Activated naive CD8-positive, alpha-beta T cell treated with anti-CD3 and anti-CD28 coated beads, Interleukin-2, amount 10 ng/mL, durations not matched to agents 7 days and 5 days (primary cell): ENCODE measurements around the gene HSPA12A. TPM values are rescaled to one million over a fixed set of nuclear protein-coding genes. Genes with fewer than 3 reads are reported as not detected.

Experiments used
- ATAC-seq: fragments of 150-1000 bp; cut with Tn5 transposase; one replicate; pipeline ENCODE4 v1.10.0; 2021; ENCODE audit warnings: low read depth, moderate library complexity
- POLR2A ChIA-PET: fragments of 350-600 bp; sonication (Branson Sonifier 250); formaldehyde crosslinking; loops from one replicate; lab custom pipeline; 2021; ENCODE audit warnings: antibody characterized with exemption; lab: Charles Lee
- DNase-seq: peaks from one replicate; pipeline ENCODE4 v3.0.0; 2021
- H3K27ac Mint-ChIP-seq: one replicate; pipeline ENCODE4 v1.8.0; 2022; ENCODE audit warnings: mild to moderate bottlenecking, mixed read lengths
- H3K27me3 Mint-ChIP-seq: one replicate; pipeline ENCODE4 v1.8.0; 2022; ENCODE audit warnings: mild to moderate bottlenecking, moderate library complexity, mixed read lengths
- H3K36me3 Mint-ChIP-seq: one replicate; pipeline ENCODE4 v1.8.0; 2021; ENCODE audit warnings: mild to moderate bottlenecking, mixed read lengths
- H3K4me1 Mint-ChIP-seq: one replicate; pipeline ENCODE4 v1.8.0; 2021; ENCODE audit warnings: mixed read lengths
- H3K4me3 Mint-ChIP-seq: one replicate; pipeline ENCODE4 v1.8.0; 2022; ENCODE audit warnings: mild to moderate bottlenecking, moderate library complexity, mixed read lengths
- H3K9me3 Mint-ChIP-seq: one replicate; pipeline ENCODE4 v1.8.0; 2021; ENCODE audit warnings: mixed read lengths
- total RNA-seq, 2 experiments: library from RNA; stranded (reverse); gene quantifications; one replicate each; pipeline ENCODE4 v1.2.3, GENCODE V29; 2021

HSPA12A gene
- total RNA-seq, 2 experiments from 2014 or later: 0.06 to 0.09 TPM

DNA sequence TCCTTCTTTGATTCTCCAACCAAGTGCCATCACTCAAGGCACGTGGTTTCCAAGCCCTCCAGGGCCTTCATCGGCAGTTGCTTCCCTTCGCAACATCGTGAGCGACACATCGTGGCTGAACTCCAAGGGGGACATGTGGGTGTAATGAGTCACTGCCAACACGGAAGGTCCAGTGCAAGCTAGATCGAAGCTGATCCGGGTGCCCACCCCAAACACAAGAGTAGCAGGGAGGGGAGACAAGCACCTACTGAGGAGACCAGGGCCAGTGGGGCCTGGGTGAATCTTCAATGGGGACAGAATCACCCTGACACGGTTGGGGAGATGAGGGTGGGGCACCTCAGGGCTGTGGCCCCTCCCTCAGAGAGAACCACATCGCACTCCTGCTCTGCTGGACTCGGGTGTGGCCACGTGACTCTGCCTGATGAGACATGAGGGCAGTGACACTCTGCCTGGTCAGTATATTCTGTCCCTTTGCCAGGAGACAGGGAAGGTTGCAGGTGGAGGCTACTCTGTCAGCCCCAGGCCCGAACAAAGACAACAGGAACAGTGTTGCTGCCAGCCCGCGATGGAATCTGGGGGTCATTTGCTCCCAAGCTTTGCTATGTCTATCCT, 36.8 kb upstream of the HSPA12A start:
- no peaks in the 10 kb centered on the region for H3K27me3 Mint-ChIP-seq
- no peak overlapping the region for H3K4me3 Mint-ChIP-seq
- no peak overlapping the region for H3K27ac Mint-ChIP-seq
- H3K36me3 Mint-ChIP-seq: no peaks in the 10 kb centered on the region
- ATAC-seq (no peak), DNase-seq (no peak)
- H3K4me1 Mint-ChIP-seq: no peaks in the 10 kb centered on the region
- H3K9me3 Mint-ChIP-seq: no peaks in the 10 kb centered on the region
- POLR2A ChIA-PET: no interaction called here

DNA sequence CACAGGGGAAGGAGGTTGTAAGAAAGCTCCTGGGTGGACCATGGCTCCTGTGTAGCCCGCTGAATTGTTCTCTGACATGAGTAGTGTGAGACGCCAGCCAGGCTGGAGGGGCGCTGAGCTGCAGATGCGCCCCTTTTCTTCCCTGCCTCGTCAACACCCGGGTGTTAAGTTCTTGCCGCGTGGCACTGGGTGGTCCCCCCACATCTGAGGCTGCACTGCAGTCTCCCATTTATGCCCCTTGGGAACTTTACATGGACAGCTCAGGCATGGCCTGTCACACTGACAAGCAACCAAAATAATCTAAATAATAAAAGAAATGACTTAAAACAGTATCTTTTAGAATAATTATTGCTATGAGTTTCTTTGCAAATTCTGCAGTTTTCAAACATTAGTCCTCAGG, 34.6 kb upstream of the HSPA12A start:
- Mint-ChIP-seq H3K27me3 (no peaks in the 10 kb centered on the region), H3K36me3 (no peaks in the 10 kb centered on the region), H3K9me3 (no peaks in the 10 kb centered on the region), H3K27ac (no peak overlapping the region), H3K4me1 (no peaks in the 10 kb centered on the region), H3K4me3 (no peak overlapping the region)
- DNase-seq (no peak), ATAC-seq (no peak)
- POLR2A ChIA-PET: no interaction called here

DNA sequence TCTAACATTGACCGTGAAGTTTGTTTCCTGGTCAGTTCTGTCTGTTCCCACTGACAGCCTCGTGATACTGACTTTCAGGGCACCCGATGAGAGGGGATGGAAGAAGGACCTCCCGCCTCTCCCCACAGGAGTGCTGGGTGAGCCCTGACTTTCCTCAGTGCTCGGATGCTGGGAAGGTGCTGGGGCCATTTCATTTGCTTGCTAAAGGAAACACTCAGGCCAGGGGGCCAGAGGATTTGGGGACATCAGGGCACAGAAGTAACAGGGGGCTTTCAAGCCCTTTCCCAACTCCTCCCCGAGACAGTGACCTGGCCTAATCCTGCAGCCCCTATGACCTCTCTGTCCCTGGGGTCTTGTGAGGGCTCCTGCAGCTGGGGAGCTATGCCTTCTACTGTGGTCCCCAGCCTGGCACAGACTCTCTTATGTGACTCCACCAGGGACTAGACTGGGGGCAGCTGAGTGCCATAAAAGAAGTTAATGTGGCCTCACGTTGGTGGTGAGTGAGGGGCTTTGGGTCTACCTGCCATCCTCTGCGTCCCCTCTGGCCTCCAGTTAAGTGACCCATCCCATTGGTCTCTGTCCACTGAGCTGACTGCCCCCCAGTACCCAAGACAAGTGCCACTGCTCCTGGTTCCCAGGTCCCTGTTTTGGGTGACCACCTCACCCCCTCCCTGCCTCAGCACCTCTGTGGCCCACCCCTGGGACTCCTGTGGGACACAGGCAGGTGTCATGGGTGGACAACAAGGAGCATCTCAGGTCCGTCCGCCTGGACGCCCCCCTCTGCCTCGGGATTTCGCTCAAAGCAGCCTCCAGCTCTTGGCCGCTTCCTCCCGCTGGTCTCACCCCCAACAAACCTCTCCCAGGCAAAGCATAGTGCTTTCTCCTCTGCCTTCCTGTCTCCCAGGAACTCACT, 33.4 kb upstream of the HSPA12A start:
- POLR2A ChIA-PET: no interaction called here
- H3K4me3 Mint-ChIP-seq: no peak overlapping the region
- no peak overlapping the region for H3K27ac Mint-ChIP-seq
- no peak for DNase-seq
- ATAC-seq: no peak
- no peaks in the 10 kb centered on the region for H3K9me3 Mint-ChIP-seq
- H3K4me1 Mint-ChIP-seq: no peaks in the 10 kb centered on the region
- H3K27me3 Mint-ChIP-seq: no peaks in the 10 kb centered on the region
- H3K36me3 Mint-ChIP-seq: no peaks in the 10 kb centered on the region

DNA sequence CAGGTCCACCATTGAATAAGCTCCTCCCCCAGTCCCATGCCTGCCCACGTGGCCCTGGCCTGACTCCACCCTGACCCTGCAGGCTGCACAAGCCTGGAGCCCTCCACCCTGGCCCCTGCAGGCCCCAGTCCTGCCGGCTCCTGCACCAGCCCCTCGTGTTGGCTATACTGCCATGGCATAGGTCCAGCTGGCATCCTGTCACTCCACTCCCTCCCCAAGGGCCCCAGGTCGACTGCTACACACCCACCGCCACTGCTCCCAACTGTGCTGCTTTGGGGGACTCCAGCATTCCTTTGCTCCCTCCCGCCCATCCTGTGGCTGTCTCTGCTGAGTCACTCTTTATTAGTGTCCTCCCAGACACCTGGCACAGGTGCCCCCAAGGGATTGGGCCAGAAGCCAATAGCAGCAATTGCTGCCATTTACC, 32.4 kb upstream of the HSPA12A start:
- no peaks in the 10 kb centered on the region for H3K36me3 Mint-ChIP-seq
- DNase-seq: no peak
- no peak for ATAC-seq
- peaks cover 6% of the 10 kb centered on the region for H3K27me3 Mint-ChIP-seq
- H3K4me3 Mint-ChIP-seq: no peak overlapping the region
- POLR2A ChIA-PET: no interaction called here
- H3K27ac Mint-ChIP-seq: no peak overlapping the region
- no peaks in the 10 kb centered on the region for H3K9me3 Mint-ChIP-seq
- H3K4me1 Mint-ChIP-seq: no peaks in the 10 kb centered on the region

DNA sequence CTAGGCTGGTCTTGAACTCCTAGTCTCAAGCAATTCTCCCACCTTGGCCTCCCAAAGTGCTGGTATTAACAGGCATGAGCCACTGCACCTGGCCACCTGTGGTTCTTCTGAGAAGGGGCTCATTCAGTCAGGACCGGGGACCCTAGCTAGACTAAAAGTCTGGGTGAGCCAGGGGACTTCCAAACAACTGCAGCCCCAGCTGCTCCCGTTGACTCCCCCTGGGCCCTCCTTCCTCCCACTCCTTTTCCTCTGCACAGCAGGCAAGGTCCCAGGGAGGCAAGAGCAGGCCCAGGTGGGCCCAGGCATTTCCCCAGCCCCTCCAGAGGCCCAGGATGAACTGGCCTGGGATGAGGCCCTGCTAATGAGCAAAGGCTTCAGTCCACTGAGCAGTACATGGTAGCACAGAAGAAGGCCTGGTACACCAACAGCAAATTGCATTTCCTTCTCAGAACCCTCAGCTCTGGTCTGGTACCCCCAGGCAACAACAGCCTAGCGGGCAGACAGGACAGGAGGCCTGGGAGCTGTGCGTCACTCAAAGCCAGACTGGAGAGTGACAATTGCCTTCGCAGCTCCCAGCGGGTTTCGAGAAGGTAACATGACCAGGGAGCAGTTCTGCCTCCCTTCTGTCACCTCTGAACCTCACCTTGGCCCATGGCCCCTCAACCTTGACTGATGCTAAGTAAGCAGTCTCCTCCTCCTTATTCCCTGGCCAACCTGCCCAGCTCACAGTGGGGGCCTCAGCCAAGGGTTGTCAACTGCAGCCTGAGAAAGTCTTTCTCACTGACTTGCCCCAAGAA, 30.7 kb upstream of the HSPA12A start:
- Mint-ChIP-seq H3K9me3 (no peaks in the 10 kb centered on the region), H3K27me3 (peaks cover 10% of the 10 kb centered on the region), H3K4me1 (no peaks in the 10 kb centered on the region), H3K36me3 (no peaks in the 10 kb centered on the region), H3K27ac (no peak overlapping the region), H3K4me3 (no peak overlapping the region)
- no peak for ATAC-seq
- DNase-seq: no peak
- POLR2A ChIA-PET: no interaction called here

- Mint-ChIP-seq H3K27me3 (peaks cover 13% of the 10 kb centered on the region), H3K27ac (no peak overlapping the region), H3K9me3 (no peaks in the 10 kb centered on the region), H3K4me1 (no peaks in the 10 kb centered on the region), H3K36me3 (no peaks in the 10 kb centered on the region), H3K4me3 (no peak overlapping the region)
- ATAC-seq: no peak
- POLR2A ChIA-PET: no interaction called here
- DNase-seq: no peak
Measured at GRCh38 chr10:116771959-116772585, 29.7 kb upstream of the HSPA12A start.

GRCh38 chr10:116771101-116771958, 29.0 kb upstream of the HSPA12A start:
- H3K4me1 Mint-ChIP-seq: no peaks in the 10 kb centered on the region
- peaks cover 16% of the 10 kb centered on the region for H3K27me3 Mint-ChIP-seq
- H3K4me3 Mint-ChIP-seq: no peak overlapping the region
- no peaks in the 10 kb centered on the region for H3K36me3 Mint-ChIP-seq
- ATAC-seq (no peak), DNase-seq (no peak)
- no peak overlapping the region for H3K27ac Mint-ChIP-seq
- POLR2A ChIA-PET: no interaction called here
- no peaks in the 10 kb centered on the region for H3K9me3 Mint-ChIP-seq

DNA sequence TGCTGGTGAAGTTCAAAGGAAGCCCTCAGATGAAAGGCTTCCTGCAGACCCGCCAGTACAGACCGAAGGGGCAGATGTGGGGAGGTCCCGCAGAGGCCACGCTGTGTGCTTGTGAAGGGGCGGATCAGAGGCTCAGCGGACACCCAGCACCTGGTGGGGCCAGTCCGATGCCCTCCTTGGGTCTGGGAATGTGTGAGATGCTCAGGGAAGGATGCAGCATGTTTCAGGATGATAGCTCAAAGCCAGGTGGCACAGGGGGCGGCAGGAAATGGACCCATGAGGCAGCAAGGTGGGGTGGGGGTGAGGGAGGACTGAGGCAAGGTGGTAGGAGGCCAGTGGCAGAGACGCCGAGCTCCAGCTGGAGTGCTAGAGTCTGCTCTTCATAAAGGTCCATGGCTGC, 27.9 kb upstream of the HSPA12A start:
- H3K27me3 Mint-ChIP-seq: peaks cover 24% of the 10 kb centered on the region
- no peak overlapping the region for H3K4me3 Mint-ChIP-seq
- POLR2A ChIA-PET: no interaction called here
- ATAC-seq: no peak
- H3K4me1 Mint-ChIP-seq: no peaks in the 10 kb centered on the region
- H3K36me3 Mint-ChIP-seq: no peaks in the 10 kb centered on the region
- DNase-seq: no peak
- no peaks in the 10 kb centered on the region for H3K9me3 Mint-ChIP-seq
- no peak overlapping the region for H3K27ac Mint-ChIP-seq

- Mint-ChIP-seq H3K27ac (no peak overlapping the region), H3K4me3 (no peak overlapping the region), H3K27me3 (peaks cover 25% of the 10 kb centered on the region), H3K36me3 (no peaks in the 10 kb centered on the region), H3K9me3 (no peaks in the 10 kb centered on the region), H3K4me1 (no peaks in the 10 kb centered on the region)
- ATAC-seq: no peak
- POLR2A ChIA-PET: no interaction called here
- no peak for DNase-seq
Measured at GRCh38 chr10:116769791-116770190, 27.4 kb upstream of the HSPA12A start.

DNA sequence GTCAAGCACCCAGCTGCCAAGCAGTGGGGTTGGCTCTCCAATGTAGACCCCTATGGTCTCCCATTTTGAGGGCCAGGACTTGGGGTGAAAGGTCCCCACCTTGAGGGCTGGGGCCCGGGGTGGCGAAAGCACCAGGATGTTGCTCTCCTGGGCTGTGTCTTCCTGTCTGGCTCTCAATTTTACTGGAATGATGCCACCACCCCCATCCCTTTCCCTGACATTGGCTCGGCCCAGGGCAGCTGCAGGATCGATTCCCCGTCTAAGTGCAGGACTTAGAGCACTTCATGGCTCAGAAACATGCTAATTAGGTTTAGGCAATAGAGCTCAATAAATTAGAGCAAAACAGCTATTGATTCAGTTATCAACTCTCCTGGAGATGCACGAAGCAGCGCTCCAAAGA, 27.0 kb upstream of the HSPA12A start:
- no peaks in the 10 kb centered on the region for H3K36me3 Mint-ChIP-seq
- DNase-seq: no peak
- no peaks in the 10 kb centered on the region for H3K4me1 Mint-ChIP-seq
- H3K27me3 Mint-ChIP-seq: peaks cover 29% of the 10 kb centered on the region
- H3K4me3 Mint-ChIP-seq: no peak overlapping the region
- POLR2A ChIA-PET: no interaction called here
- ATAC-seq: no peak
- H3K27ac Mint-ChIP-seq: no peak overlapping the region
- no peaks in the 10 kb centered on the region for H3K9me3 Mint-ChIP-seq

GRCh38 chr10:116768786-116769185, 26.4 kb upstream of the HSPA12A start:
- H3K27me3 Mint-ChIP-seq: peaks cover 32% of the 10 kb centered on the region
- H3K4me3 Mint-ChIP-seq: no peak overlapping the region
- no peaks in the 10 kb centered on the region for H3K36me3 Mint-ChIP-seq
- no peak for ATAC-seq
- no peaks in the 10 kb centered on the region for H3K9me3 Mint-ChIP-seq
- H3K27ac Mint-ChIP-seq: no peak overlapping the region
- DNase-seq: no peak
- no peaks in the 10 kb centered on the region for H3K4me1 Mint-ChIP-seq
- POLR2A ChIA-PET: no interaction called here

DNA sequence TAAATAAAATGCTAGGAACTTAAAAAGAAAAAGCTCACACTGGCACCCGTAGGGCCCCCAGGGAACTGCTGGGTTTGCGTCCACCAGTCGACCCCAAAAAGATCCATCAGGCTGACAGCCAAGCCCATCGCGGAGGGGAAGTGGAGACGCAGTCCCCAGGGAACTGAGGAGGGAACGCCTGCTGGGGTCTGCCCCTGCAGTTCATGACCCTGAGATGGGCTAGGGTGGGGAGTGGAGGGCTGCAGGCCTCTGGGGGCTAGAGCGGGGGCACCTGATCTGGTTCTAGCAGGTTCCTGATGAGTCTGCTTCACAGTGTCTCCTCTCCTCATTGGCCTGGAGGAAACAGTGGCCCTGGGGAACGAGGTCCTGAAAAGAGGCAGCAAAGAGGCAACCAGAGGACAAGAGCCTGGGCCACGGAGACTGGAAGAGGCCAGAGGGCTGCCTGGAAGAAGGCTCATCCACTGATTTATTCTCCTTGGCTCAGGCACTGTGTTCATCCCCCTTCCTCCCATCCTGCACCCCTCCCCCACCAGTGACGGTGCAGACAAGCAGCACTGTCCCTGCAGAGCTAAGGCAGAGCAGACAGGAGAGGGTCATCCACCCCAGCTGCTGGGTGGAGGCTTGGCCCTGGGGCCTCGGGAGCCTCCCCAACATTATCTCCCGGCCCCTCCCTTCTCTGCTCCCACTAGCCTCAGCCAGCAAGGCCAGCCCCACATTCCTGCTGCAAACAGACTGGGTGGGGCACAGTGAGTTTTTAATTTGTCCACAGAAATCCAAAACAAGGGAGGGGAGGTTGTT, 24.7 kb upstream of the HSPA12A start:
- Mint-ChIP-seq H3K27me3 (peaks cover 36% of the 10 kb centered on the region), H3K36me3 (no peaks in the 10 kb centered on the region), H3K4me1 (no peaks in the 10 kb centered on the region), H3K27ac (no peak overlapping the region), H3K4me3 (no peak overlapping the region), H3K9me3 (no peaks in the 10 kb centered on the region)
- ATAC-seq (no peak), DNase-seq (no peak)
- POLR2A ChIA-PET: no interaction called here
